ENCODE results near the gene ADARB2.
"Not testable (repeated sequence)": the region's sequence is repeated elsewhere in the genome, so short reads cannot be mapped to it uniquely, and the experiment has no call there.

ADARB2 gene

GRCh38 chr10:1327759-1328158 is 409.6 kb downstream of the ADARB2 start:
- DNase-seq: no peak

GRCh38 chr10:1326514-1326913 is 410.8 kb downstream of the ADARB2 start:
- DNase-seq: not testable (repeated sequence)

GRCh38 chr10:1324903-1325302 is 412.4 kb downstream of the ADARB2 start:
- DNase-seq: no peak

- no peak for DNase-seq
Observed at GRCh38 chr10:1323951-1324350, 413.4 kb downstream of the ADARB2 start.

- DNase-seq: no peak
Observed at GRCh38 chr10:1320739-1321320, 416.5 kb downstream of the ADARB2 start.

GRCh38 chr10:1316809-1317143 is 420.5 kb downstream of the ADARB2 start:
- DNase-seq: no peak

- DNase-seq: no peak
Observed at GRCh38 chr10:1316121-1316808, 421.1 kb downstream of the ADARB2 start.

- no peak for DNase-seq
Observed at GRCh38 chr10:1315178-1315577, 422.1 kb downstream of the ADARB2 start.

GRCh38 chr10:1311726-1312125 is 425.6 kb downstream of the ADARB2 start:
- no peak for DNase-seq

GRCh38 chr10:1310271-1310789 is 427.0 kb downstream of the ADARB2 start:
- DNase-seq: no peak

GRCh38 chr10:1309617-1310270 is 427.6 kb downstream of the ADARB2 start:
- DNase-seq: no peak

GRCh38 chr10:1308962-1309616 is 428.2 kb downstream of the ADARB2 start:
- no peak for DNase-seq

GRCh38 chr10:1308173-1308961 is 429.0 kb downstream of the ADARB2 start:
- DNase-seq: peak; percentile 15

GRCh38 chr10:1301143-1301542 is 436.2 kb downstream of the ADARB2 start:
- no peak for DNase-seq

GRCh38 chr10:1300218-1300617 is 437.1 kb downstream of the ADARB2 start:
- no peak for DNase-seq

GRCh38 chr10:1299041-1299726 is 438.1 kb downstream of the ADARB2 start:
- DNase-seq: no peak

GRCh38 chr10:1297566-1298301 is 439.6 kb downstream of the ADARB2 start:
- no peak for DNase-seq

- DNase-seq: no peak
Observed at GRCh38 chr10:1295756-1296480, 441.4 kb downstream of the ADARB2 start.

GRCh38 chr10:1294748-1295147 is 442.6 kb downstream of the ADARB2 start:
- no peak for DNase-seq

GRCh38 chr10:1293636-1294435 is 443.5 kb downstream of the ADARB2 start:
- no peak for DNase-seq

Measured in DMS53 (cell line).